OCI-M2 (cell line): ENCODE data around the gene ZMYND8.
"Not testable (repeated sequence)": the region's sequence is repeated elsewhere in the genome, so short reads cannot be mapped to it uniquely, and the experiment has no call there.

ENCODE experiments used
- DNase-seq: peaks from one replicate; lab custom pipeline; 2025; ENCODE audit not compliant: unreplicated experiment; lab: John Stamatoyannopoulos, UW

The ZMYND8 gene

DNA sequence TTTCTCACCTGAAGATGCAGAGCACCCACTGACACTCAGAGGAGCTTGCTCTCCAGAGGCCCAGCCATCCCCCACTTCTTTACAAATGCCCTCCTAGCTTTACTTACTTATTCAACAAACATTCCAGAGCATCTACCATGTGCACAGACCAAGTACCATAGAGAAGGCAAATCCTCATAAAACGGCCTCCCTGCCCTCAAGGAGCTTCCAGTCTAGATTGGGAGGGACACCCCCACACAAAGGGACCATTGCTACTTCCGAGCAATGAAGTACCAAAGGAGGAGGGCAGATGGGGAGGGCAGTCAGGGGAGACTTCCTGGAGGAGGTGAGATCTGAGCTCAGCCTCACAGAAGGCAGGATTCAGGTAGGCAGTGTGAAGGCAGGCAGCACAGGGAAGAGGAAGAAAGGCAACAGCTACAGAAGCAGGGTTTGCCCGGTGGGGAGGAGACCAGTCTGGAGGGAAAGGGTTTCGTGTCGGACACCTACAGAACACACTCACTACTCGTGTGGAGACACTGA, 108.0 kb downstream of the ZMYND8 start:
- DNase-seq, result no peak

DNA sequence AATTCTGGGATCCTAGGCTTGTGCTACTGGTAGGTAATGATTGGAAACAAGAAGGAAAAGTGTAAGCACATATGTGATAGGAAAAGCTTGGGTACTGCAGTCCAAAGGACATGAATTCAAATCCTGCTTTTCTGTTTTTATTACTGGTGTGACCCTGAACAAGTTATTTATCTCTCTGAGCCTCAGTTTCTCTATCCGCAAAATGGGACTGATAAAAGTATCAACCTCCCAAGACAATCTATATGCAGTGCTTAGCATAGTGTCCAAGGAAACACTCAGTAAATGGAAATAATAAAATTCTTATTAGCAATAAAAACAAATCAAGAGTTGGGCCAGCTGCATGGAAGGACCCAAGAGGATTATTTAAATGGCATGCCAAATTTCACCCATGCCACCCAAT, 108.5 kb downstream of the ZMYND8 start:
- no peak for DNase-seq

DNA sequence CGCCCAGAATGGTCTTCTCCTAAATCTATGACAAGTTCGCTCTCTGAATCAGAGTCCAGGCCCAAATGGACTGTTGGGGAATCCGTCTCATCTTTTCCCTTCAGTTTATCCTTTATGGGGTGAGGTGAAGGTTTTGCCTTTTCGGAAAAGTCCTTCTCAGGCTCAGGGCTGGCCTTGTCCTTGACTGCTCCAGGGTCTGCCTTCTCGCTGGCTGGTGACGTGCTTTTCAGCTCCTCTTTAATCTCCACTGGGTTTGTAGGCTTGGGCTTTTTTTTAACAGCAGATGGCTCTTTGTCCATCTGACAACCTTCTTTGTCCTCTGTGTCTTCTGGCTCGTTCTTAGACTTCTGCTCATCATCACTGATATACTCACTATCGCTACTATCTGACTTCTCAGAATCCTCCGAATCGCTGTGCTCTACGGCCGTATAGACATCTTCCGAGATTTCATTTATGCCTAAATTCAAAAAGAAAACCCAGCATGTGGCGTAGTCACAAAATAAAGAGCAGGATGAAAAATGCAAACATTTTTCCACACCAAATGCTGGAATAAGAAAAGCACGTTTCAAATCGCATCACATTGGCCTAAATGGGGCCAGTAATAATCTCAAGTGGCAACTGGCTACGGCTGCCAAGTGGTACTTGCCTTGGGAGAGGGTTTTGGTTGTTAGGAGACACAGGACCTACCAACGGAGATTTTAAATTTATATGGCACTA, 110.3 kb downstream of the ZMYND8 start:
- no peak for DNase-seq

DNA sequence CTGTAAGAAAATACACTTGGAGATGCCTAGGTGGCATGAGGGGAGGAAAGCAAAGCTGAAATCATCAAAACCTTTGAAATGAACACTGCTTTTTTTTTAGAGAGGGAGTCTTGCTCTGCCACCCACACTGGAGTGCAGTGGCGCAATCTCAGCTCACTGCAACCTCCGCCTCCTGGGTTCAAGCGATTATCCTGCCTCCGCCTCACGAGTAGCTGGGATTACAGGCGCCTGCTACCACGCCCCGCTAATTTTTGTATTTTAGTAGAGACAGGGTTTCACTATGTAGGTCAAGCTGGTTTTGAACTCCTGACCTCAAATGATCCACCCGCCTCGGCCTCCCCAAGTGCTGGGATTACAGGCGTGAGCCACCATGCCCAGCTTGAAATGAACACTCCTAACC, 111.3 kb downstream of the ZMYND8 start:
- DNase-seq, result not testable (repeated sequence)

DNA sequence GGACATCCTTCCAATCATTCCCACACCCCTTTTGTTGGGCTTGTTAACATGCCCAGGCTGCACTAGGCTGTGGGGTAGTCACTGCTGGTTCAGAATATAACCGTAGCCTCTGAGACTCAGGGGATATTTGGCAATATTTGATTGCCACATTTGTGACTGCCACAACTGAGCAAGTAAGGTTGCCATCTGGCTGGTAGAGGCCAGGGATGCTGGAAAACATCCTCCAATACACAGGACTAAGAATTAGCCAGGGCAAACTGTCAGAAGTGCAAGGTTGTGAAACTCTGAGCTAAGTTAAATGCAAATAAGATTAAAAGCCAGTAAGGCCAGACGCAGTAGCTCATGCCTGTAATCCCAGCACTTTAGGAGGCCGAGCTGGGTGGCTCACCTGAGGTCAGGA, 112.0 kb downstream of the ZMYND8 start:
- no peak for DNase-seq

DNA sequence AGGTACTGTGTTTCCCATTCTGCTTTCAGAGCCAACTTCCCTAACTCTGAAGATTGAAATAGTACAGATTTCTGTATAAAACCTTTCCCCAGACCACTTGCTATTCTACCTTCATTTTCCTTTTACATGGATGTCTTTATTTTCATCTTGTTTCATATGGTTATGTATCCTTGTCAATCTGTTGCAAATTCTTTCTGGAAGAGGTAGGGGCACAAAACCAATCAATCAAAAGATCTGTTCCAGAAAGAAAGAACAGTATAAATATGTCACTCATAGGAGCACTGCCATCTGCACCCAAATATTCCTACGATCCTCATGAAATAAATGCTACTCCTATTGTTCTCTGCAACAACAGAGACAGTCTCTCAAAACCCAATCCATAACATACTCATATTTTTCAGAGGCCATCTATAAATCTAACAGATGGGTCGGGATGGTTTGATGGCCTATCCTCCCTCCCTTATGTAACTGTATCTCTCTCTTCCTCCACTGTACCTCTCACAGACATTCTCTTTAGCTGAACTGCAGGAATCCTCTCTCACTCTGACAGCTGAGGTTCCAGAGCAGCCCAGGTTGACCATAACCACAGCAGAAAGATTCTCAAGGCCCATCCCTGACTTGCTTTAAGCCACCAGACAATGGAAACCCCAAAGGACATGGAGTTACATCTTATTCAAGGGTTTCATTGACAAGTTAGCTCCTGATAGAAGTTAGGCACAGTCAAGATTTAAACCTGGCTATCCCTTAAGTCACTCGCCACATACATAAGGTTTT, 112.8 kb downstream of the ZMYND8 start:
- DNase-seq, result no peak

DNA sequence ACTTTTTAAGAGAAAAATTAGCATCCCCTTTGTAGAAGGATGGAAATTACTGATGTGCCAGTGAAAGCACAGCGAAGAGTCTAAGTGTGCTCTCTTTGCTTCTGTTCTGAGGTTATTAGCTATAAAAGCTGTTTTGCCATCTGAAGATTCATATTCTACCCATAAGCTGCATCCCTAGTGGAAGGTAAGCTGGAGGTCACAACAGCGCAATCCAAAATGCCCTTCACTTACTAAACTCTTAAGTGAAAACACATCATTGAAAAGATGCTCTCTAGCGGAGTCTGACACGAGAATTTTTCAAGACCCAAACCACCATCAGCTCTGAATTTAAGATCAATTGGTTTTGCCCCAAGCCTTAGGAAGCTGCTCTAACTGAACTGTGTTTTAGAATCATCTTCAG, 113.5 kb downstream of the ZMYND8 start:
- no peak for DNase-seq

DNA sequence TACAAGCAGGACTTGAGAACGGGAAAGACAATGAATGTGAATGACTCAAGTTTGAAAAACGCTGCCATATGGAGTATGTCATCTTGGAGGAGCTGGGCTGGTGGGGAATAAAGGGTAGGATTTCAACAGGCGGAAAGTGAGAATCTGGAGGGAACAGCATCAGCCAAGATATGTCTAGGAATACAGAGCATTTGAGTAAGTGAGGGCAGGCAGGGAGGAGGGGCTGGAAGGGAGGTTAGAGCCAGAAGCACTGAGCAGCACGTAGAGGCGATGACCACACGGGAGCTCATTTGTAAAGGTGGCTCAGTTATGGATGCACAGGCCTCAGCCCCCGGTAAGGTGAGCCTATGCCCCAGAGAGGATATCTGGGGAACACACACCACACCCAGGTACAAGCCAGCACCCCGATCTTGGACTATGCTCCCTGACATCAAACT, 115.1 kb downstream of the ZMYND8 start:
- no peak for DNase-seq

DNA sequence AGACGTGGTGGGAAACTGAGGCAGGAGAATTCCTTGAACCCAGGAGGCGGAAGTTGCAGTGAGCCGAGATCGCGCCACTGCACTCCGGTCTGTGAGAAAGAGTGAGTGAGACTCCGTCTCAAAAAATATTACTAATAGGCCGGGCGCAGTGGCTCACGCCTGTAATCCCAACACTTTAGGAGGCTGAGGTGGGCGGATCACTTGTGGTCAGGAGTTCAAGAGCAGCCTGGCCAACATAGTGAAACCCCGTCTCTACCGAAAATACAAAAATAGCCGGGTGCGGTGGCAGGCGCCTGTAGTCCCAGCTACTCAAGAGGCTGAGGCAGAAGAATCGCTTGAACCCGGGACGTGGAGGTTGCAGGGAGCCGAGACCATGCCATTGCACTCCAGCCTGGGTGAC, 116.4 kb downstream of the ZMYND8 start:
- not testable (repeated sequence) for DNase-seq

DNA sequence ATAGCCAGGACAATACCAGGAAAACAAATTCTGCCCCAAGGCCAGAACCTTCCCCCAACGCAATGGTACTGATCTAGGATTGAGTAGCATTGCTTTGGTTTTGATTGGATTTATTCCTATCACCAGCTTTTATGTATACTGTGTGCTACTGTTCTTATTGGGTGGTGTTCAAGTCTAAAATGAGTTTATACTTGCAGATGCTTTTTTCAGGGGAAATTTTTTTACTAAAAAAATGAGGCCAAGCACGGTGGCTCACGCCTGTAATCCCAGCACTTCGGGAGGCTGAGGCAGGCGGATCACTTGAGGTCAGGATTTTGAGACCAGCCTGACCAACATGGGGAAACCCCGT, 116.8 kb downstream of the ZMYND8 start:
- DNase-seq, result no peak

DNA sequence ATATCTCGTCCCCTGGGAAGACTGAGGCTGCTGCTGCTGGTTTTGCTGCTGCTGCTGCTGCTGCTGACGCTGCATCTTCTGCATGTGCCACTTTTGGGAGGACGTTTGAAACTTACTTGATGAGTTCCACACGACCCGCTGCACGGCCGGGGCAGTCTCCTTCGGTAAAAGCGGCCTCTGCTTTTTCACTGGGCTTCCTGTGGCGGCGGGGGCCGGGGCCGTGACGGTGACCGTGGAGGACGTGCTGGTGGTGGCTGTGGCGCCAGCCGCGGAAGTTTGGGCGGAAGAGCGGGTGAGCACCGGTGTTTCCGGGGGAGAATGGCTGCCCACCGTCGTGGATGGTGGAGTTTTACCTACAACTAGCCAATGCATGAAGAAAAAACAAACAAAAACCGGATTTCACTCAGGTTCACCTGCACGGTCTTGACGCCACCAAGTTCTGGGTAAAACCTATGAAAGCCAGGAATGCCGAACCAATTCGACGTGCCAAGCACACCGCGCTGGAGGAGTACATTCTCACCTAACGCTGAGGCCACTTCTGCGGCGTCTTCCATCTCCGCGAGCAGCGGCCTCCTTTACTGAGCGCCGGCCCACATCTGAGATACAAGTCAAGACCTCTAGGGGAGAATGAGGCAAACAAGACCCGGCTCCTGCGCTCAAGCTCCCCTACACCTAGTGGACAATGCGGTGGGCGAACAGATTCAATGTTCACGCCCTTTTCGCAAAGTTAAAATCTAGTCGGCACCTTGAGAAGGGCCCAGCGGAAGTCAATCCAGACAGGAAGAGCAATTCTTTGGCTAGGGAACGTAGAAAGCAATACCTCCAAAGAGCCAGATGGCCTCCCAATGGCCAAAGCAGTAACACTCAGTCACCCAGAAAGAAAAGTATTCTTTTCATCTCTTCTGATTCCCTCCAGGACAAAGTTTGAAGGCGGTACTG, 117.5 kb downstream of the ZMYND8 start:
- no peak for DNase-seq

DNA sequence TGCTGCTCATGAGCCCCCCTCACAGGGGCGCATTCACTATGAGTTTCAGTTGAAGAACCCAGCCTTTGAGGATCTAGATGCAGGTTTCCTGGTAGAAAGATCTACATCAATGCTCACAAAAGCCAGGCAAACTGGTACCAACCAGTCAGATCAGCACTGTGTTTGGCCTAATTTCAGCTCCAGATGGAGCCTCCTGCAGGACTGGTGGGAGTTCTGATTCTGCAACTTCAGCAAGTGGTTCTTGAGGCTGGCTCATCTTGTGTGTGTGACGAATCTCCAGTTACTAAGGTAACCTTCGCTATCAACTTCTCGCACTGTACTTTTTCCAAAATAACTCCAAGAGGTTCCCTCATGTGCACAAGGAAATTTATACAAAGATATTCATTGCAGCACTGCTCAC, 118.8 kb downstream of the ZMYND8 start:
- no peak for DNase-seq

DNA sequence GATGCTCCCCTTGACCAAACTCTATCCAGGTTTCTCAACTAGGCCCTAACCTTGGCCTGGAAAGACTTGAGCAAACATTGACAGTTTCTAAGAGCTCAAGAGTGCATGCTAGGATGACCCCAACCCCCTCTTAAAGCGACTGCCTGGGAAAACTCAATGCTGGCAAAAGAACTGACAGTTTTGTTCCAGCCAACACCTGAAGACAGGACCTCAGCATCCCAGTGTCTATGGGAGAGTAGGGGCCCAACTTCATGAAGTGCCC, 119.9 kb downstream of the ZMYND8 start:
- no peak for DNase-seq

DNA sequence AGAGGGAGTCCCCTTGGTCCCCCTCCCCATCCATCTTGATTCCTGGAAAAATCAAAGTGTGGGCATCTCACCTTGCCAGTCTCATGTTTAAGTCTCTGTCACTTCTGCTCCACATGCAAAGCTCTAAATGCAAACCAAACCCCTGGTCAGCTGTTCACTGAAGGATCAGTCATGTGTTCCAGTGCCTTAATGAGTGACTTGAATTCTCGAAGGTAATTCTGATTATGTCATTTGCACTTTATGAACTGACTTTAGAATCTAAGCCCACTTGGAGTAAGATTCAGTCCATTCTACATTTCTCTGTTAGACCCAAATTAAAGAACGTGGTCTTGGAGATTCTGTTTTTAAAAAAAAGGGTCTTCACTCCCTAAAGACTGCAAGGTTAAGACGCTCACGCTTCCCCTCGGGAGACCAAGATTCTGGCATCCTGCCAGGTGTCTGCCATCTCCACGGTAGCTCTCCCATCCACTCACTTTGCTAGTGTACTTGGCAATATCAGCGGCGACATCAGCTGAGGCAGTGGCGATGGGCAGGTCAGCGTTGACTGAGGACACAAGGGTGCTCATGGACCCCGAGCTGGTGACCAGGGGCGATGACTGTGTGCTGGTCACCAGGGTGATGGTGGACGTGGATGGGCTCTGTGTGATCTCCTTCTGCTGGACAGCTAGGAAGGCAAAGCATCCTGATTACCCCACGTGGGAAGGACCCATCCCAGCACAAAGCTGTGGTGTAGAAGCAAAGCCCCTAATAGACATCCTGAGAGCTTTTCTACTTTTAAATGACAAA, 120.5 kb downstream of the ZMYND8 start:
- no peak for DNase-seq

DNA sequence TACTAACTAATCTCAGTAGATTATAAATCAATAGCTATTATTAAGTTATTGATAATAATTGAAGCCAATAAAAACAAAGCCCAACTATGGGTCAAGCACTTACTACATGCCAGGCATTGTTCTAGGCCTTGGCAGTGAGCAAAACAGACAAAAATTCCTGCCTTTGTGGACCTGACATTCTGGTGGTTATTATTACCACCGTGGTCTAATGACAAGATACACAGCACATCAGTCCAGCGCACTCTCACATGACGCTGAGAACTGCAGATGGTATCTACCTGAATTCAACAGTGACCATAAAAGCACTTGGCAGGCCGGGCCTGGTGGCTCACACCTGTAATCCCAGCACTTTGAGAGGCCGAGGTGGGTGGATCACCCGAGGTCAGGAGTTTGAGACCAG, 121.4 kb downstream of the ZMYND8 start:
- DNase-seq, result no peak

DNA sequence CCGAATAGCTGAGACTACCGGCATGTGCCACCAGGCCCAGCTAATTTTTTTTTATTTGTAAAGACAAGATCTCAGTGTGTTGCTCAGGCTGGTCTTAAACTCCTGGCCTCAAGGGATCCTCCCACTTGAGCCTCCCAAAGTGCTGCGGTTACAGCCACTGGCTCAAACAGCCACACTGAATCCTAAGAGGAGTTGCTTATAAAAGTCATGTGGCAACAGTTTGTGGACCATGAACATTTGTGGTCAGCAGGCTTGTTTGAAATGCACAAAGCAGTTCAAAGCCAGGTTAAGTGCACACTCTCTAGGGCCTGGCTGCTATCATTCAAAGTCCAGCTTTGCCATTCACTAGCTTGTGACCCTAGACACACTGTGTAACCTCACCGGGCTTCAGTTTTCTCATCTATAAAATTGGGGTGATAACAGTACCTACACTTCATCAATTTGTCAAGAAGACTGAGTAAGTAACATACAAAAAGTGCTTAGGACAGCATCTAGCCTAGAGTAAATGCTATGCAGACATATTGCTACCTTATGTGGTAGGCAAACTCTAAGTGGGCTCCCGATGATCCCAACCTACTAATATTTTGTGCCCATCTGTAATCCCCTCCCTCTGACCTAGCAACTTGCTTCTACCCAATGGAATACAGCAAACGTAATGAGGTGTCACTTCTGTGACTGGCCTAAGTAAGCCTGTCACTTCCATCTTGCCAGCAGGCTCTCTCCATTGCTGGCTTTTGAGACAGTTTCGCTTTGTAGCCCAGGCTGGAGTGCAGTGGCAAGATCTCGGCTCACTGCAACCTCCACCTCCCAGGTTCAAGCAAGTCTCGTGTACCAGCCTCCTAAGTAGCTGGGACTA, 122.9 kb downstream of the ZMYND8 start:
- no peak for DNase-seq

DNA sequence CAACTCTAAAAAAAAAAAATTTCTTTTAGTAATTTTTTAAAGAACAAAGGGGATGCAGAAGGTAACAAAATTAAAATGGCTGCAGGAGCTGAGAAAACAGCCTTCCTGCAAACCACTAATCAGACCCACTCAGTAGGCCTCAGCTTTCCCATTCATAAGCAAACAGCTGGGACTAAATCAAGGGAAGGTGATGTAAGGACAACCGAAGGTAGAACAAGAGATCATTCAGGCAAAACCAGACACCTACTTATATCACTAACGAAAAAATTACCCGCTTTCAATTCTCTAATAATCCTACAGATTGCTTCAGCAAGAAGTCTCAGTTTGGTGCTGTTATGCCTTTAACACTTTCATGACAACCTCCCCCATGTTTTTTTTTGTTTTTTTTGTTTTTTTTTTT, 124.0 kb downstream of the ZMYND8 start:
- DNase-seq, result no peak

DNA sequence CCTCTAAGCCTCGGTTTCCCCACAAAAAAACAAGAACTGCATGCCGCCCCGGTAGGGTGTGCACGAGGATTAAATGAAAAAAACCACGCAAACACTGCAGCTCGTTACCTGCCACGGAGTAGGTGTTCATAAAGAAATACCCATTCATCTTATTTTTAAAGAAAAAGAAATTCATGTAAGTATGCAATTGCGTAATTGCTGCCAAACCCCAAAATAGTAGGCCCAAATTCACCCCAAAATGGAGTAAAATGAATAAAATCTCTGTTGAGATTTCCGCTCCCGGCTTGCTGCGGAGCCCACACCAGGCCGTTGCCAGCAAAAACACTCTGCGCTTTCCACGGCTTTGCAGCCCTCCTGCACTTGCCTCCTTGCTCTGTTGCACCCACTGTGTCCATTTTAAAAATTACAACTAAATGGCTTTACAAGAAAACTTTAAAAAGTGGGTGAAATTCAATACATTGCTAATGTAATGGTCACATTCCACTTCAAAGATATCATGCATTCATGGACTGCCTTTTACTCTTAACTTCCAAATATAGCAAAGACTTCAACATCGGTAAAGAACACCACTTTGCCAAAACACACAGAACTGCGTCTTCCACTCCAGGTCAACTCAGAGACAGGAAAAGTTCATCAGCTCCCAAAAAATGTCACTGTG, 125.0 kb downstream of the ZMYND8 start:
- DNase-seq, result no peak

DNA sequence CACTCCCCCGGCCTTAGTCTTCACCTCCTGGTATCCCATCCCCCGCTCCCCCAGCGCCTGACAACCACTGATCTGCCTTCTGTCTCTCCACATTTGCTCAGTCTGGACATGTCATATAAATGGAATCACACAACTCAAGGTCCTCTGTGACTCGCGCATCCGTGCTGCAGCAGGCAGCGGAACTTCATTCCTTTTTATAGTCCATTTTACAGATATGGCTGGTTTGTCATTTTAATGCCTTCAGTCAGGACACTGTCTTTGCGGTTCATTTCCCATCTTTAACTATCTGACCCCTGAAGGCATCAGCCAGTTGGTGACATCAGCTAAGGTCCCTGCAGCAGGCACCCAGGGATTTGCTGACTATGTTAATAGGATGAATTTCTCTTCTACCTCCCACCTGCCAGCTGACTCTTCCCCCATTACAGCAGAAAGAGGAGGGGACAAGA, 125.7 kb downstream of the ZMYND8 start:
- DNase-seq, result no peak
